GM12864 (cell line): ENCODE results near the gene UFC1.
A peak's percentile ranks its signal among the peaks of the same experiment; 100 is the strongest.

Source experiments
- DNase-seq: peaks from one replicate; pipeline ENCODE4 v3.0.0-alpha.2; 2011; ENCODE audit warnings: low read depth
- H3K4me3 ChIP-seq: 2 replicates; pipeline ENCODE4 v1.5.1; 2011; ENCODE audit warnings: mild to moderate bottlenecking, low read depth, low read length, control low read depth
- TF ChIP-seq, protein P1 (sequence below): IDR thresholded peaks from 2 replicates; pipeline ENCODE4 v1.5.1; 2011; ENCODE audit warnings: low read depth, mild to moderate bottlenecking, moderate library complexity, low read length, control low read depth, inconsistent platforms; ENCODE audit errors: missing control alignments

The UFC1 gene

DNA sequence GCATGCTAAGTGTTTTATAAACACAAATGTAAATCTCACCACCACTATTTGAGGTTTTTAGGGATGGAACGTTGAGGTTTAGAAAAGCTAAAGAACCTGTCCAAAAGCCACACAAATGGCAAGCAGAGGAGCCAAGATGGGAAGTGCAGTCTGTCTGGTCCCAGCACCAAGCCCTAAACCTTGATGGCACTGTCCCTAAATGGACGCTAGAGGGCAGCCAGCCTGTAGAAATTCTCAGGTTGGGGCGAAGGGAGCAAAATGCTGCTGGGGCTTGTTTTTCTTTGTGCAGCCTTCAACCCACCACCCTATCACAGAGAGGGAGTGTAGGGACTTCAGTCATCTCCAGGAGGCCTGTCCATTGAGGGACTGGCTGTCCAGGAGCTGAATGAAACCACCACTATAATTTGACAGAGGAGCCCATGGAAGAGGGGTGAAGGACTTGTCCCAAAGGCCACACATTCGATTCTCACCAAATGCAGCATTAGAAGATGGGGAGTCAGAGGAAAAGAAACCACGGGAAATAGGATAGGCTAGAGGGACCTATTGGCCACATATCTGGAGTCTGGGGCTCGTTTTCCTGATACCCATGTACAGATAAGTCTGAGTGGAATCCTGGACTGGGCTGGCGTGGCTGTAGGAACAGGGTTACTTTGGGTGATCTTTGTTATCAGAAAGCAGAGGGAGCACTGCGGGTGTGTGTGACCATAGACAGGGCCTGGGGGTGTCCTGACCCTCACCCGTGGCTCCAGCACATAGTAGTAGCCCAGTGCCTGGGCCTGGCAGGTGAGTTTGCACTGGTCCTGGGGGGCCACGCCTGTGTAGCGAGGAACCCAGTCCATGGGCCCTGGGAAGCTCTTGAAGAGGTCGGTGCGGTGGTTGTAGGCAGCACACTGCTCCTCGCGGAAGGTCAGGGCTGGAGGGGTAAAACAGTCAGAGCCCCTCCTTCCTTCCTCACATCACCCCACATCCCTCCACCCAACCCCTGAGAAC lies 39.0 kb downstream of the UFC1 start:
- TF ChIP-seq, protein P1, sequence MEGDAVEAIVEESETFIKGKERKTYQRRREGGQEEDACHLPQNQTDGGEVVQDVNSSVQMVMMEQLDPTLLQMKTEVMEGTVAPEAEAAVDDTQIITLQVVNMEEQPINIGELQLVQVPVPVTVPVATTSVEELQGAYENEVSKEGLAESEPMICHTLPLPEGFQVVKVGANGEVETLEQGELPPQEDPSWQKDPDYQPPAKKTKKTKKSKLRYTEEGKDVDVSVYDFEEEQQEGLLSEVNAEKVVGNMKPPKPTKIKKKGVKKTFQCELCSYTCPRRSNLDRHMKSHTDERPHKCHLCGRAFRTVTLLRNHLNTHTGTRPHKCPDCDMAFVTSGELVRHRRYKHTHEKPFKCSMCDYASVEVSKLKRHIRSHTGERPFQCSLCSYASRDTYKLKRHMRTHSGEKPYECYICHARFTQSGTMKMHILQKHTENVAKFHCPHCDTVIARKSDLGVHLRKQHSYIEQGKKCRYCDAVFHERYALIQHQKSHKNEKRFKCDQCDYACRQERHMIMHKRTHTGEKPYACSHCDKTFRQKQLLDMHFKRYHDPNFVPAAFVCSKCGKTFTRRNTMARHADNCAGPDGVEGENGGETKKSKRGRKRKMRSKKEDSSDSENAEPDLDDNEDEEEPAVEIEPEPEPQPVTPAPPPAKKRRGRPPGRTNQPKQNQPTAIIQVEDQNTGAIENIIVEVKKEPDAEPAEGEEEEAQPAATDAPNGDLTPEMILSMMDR, result peak; percentile 92
- H3K4me3 ChIP-seq, result no peak overlapping the region
- DNase-seq, result peak; percentile 56

DNA sequence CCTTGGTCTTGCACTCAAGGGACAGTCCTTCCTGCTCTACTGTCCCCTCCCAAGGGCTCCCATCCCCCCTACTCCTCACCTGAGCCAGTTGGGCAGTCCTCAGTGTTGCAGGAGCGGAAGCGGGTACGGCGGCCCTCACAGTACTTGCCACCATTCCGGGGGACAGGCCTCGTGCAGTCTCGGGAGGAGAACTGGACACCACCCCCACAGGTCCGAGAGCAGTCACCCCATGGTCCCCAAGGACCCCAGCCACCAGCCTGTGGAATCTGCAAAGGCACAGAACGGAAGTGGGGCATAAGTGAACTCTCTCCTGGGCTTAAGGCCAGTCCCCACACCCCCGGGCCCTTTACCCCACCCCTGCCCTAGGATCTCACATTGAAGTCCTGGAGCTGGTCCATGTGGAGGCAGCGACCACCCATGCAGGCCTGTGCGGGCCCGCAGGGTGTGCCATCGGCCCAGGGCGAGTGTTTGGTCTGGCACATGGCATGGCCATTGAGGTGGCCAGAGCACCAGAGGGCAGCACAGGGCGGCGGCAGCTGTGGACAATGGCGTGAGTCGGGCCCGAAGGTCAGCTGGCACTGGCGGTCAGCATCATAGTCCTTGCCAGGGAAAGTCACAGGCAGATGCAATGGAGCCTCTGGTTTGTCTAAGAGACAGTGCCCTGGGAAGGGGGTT lies 39.9 kb downstream of the UFC1 start:
- TF ChIP-seq, protein P1, result no peak
- DNase-seq, result no peak
- no peak overlapping the region for H3K4me3 ChIP-seq

DNA sequence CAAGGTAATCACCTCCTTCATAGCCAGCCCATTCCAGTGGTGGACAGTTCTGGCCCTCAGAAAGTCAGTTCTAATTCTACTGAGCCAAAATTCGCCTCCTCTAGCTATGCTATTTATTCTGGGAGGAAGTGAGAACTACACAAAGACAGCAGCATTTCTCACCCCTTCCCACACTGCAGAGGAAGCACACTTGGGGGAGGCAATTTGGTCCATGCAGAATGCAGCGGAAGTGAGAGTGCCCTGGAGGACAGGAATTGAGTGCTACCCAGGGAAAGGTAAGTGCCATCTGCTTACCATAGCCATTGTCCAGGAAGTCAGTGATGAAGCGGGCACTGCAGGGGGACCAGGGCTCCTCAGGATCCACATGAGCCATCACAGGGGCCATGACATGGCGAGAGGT lies 41.4 kb downstream of the UFC1 start:
- no peak overlapping the region for H3K4me3 ChIP-seq
- TF ChIP-seq, protein P1, result no peak
- DNase-seq, result peak; percentile 50

GRCh38 chr1:161196111-161196510 lies 42.3 kb downstream of the UFC1 start:
- TF ChIP-seq, protein P1, result no peak
- DNase-seq, result no peak
- no peak overlapping the region for H3K4me3 ChIP-seq

- TF ChIP-seq, protein P1, result no peak
- DNase-seq, result no peak
- no peak overlapping the region for H3K4me3 ChIP-seq
Measured at GRCh38 chr1:161196521-161197451, 43.0 kb downstream of the UFC1 start.

- TF ChIP-seq, protein P1, result no peak
- DNase-seq, result no peak
- no peak overlapping the region for H3K4me3 ChIP-seq
Measured at GRCh38 chr1:161197560-161198193, 43.9 kb downstream of the UFC1 start.
